ENCODE results near the gene RABL2A.
"Not testable (repeated sequence)": the region's sequence is repeated elsewhere in the genome, so short reads cannot be mapped to it uniquely, and the experiment has no call there.

RABL2A gene

DNA sequence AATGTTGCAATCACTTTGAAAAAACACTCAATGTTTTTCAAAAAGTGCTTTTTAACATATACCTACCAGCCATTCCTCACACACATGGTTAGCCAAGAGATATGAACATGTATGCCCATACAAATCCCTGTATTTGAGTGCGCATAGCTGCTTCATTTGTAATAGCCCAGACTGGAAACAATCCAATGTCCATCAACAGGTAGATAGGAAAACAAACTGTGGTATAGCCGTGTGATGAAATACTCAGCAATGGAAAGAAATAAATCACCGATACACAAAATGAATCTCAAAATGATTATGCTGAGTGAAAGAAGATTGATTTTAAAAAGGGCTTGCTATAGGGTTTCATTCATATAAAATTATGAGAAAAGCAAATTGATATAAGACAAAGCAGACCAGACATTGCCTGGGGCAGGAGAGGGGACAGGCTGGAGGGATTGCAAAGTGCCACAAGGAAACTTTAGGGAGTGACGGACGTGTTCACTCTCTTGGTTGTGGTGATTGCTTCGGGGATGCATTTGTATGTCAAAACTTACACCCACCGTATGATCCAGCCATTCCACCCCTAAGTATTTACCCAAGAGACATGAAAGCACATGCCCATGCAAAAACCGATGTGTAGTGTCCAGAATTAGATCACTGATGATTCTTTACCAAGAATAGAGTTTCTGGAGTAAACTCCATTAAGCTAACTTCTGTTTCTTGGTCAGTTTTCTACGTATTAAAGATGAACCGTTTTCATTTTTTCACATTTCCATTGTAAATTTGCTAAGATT lies 36.4 kb downstream of the RABL2A start:
- H3K27me3 ChIP-seq (ENCODE audit: insufficient read depth, low read length); H3K9me3 ChIP-seq (ENCODE audit: insufficient read depth, low read depth, low read length); H3K4me1 ChIP-seq (ENCODE audit: insufficient read depth, low read length); H3K4me3 ChIP-seq (ENCODE audit: low read length); H3K27ac ChIP-seq (ENCODE audit: low read depth, low read length); H3K36me3 ChIP-seq (ENCODE audit: insufficient read depth, low read length); H3K9ac ChIP-seq (ENCODE audit: low read depth, low read length): not testable (repeated sequence)
- 92% methylated on average over 6 of the region's 10 CpGs for WGBS

DNA sequence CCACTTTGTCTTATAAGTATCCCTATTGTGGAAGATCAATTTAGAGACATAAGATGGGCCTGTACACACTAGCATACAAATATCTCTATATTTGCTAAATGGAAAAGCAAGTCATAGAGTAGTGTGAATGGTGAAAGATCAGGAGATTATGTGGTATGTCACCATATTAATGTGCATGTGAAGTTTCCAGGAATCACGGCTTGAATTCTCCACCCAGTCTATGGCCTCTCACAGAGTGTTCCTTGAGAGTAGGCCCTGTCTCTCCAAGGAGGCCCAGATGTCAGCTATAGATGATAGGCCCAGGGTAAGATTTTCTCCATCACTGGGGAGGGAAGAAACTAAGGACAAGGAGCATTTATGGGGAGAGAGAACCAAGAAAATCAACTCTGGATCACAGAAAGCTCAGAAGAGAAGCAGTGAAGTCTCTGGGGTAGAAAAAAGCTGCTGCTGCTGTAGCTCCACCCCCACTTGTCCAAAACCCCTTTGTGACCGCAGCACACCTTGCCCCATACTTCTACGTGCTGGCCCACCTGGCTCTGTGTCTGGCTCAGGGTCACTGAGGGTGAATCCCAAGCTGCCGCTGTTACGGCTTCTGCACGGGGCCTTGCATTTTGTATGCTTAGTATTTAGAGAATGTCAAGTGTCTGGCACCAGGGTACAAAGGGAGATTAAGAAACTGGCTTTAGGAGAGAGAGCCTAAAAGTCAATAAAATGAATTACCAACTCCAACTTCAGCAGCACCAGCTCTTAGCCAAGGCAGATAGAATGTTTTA lies 37.9 kb downstream of the RABL2A start:
- H3K9ac ChIP-seq (ENCODE audit: low read depth, low read length); H3K36me3 ChIP-seq (ENCODE audit: insufficient read depth, low read length): not testable (repeated sequence)

DNA sequence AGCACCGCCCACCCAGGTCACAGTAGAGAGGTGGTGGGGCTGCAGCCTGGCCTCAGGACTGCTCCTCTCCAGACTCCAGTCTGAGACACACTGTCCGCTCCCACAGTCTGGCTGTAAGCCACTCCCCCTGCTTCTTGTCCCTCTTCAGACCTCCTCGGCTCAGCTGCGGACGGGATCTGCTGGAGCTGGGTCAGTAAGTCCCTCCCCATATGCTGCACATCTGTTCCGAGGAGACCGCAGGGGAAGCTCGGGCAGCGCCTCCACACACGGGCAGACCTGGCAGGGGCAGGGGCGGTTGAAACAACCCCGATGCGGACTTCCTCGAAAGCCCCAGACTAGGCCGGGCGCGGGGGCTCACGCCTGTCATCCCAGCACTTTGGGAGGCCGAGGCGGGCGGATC lies 41.9 kb downstream of the RABL2A start:
- not testable (repeated sequence) for H3K9ac ChIP-seq (ENCODE audit: low read depth, low read length); H3K27me3 ChIP-seq (ENCODE audit: insufficient read depth, low read length); H3K4me3 ChIP-seq (ENCODE audit: low read length); H3K27ac ChIP-seq (ENCODE audit: low read depth, low read length); H3K36me3 ChIP-seq (ENCODE audit: insufficient read depth, low read length); H3K9me3 ChIP-seq (ENCODE audit: insufficient read depth, low read depth, low read length)
- WGBS = 96% methylated on average over 21 of the region's 21 CpGs
- H3K4me1 ChIP-seq (ENCODE audit: insufficient read depth, low read length) = peaks cover 10% of the 10 kb centered on the region; the same call in 1 of the 2 replicates

More for the DNA sequence above, 37.9 kb downstream of the RABL2A start:
- not testable (repeated sequence) for H3K27me3 ChIP-seq (ENCODE audit: insufficient read depth, low read length); H3K4me1 ChIP-seq (ENCODE audit: insufficient read depth, low read length); H3K27ac ChIP-seq (ENCODE audit: low read depth, low read length); H3K4me3 ChIP-seq (ENCODE audit: low read length); H3K9me3 ChIP-seq (ENCODE audit: insufficient read depth, low read depth, low read length)
- WGBS = 93% methylated on average over 6 of the region's 6 CpGs

DNA sequence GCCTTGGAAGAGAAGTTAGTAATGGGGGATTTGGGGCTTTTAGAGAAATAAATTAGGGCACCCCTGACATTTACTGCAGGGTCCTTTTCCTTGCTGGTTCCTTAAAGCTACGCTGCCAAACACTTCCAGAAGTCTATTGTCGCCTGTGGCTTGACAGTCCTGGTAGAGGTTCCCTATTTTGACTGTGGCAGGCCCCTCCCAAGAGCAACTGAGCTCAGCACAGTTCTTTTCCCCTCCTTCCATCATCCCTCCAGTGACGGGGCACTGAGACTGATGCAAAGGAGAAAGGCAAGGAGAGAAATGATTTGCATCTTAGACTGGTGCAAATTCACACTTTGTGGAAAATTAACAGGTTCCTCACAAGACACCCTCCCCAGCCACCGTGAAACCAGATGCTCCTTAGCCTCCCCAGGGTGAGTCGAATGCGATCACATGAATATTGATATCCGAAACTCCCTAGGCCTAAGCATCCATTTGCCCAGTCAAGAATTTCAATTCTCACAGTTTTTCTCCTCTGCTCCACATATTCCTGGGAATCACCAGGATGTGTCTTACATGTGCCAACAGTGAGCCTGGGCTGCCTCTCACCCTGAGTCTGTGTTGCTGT lies 45.4 kb downstream of the RABL2A start:
- Histone ChIP-seq H3K4me1 (ENCODE audit: insufficient read depth, low read length) (peaks cover 10% of the 10 kb centered on the region; the same call in 1 of the 2 replicates), H3K36me3 (ENCODE audit: insufficient read depth, low read length) (no peaks in the 10 kb centered on the region), H3K9me3 (ENCODE audit: insufficient read depth, low read depth, low read length) (no peaks in the 10 kb centered on the region), H3K9ac (ENCODE audit: low read depth, low read length) (no peak overlapping the region), H3K27me3 (ENCODE audit: insufficient read depth, low read length) (peaks cover 5% of the 10 kb centered on the region; the same call in 1 of the 2 replicates), H3K27ac (ENCODE audit: low read depth, low read length) (no peak overlapping the region), H3K4me3 (ENCODE audit: low read length) (no peak overlapping the region)
- 64% methylated on average over 6 of the region's 7 CpGs for WGBS

DNA sequence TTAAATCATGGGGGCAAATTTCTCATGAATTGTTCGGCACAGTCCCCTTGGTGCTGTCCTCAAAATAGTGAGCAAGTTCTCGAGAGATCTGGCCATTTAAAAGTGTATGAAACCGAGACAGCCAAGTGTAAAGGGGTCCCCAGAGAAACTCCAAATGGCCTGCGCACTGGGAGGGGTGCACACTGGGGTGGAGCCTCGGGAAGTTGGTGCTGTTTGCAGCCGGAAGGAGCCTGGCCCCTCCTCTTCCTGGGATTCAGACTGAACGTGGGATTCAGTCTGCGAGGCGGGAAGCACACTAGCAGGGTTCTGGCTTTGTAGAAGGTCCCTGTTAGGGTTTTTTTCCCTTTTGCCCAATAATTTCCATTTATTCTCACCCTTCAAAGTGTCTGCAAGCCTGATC lies 48.8 kb downstream of the RABL2A start:
- Histone ChIP-seq H3K9ac (ENCODE audit: low read depth, low read length) (no peak overlapping the region), H3K4me3 (ENCODE audit: low read length) (no peak overlapping the region), H3K4me1 (ENCODE audit: insufficient read depth, low read length) (peaks cover 10% of the 10 kb centered on the region; the same call in 1 of the 2 replicates), H3K27me3 (ENCODE audit: insufficient read depth, low read length) (peaks cover 12% of the 10 kb centered on the region; the same call in 1 of the 2 replicates), H3K36me3 (ENCODE audit: insufficient read depth, low read length) (no peaks in the 10 kb centered on the region), H3K9me3 (ENCODE audit: insufficient read depth, low read depth, low read length) (no peaks in the 10 kb centered on the region), H3K27ac (ENCODE audit: low read depth, low read length) (no peak overlapping the region)
- 78% methylated on average over 9 of the region's 9 CpGs for WGBS

DNA sequence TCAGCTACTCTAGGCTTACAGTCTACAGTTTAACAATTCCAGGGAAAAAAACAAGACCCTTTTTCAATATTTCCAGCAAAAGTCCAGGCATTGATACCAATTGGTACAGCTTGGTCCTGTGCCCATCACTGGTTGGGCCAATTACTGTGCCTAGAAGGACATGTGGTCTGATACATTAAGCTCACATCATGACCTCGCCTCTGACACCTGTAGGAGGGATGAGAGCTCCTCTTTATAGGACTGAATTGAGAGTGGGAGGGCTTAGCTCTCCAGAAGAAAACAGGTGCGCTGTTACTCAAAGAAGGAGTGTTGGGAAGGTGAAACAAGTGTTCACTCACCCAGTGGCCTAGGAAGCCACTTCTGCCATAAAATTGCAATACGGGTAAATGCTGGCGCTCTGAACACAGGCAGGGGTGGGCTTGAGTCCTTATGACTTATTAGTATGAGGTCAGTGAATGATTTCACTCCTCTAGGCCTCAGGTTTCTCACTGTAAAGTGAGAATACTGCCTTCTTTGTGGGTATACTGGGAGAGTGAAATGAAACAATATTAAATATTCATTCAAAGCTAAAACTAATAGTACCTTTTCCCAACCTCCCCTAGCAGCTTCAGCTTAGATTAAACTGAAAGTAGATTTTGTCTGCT lies 49.7 kb downstream of the RABL2A start:
- WGBS = 97% methylated on average over 4 of the region's 4 CpGs
- no peak overlapping the region for H3K4me3 ChIP-seq (ENCODE audit: low read length)
- H3K9ac ChIP-seq (ENCODE audit: low read depth, low read length) = no peak overlapping the region
- no peak overlapping the region for H3K27ac ChIP-seq (ENCODE audit: low read depth, low read length)
- no peaks in the 10 kb centered on the region for H3K36me3 ChIP-seq (ENCODE audit: insufficient read depth, low read length)
- no peaks in the 10 kb centered on the region for H3K9me3 ChIP-seq (ENCODE audit: insufficient read depth, low read depth, low read length)
- peaks cover 12% of the 10 kb centered on the region; the same call in 1 of the 2 replicates for H3K27me3 ChIP-seq (ENCODE audit: insufficient read depth, low read length)
- peaks cover 10% of the 10 kb centered on the region; the same call in 1 of the 2 replicates for H3K4me1 ChIP-seq (ENCODE audit: insufficient read depth, low read length)

DNA sequence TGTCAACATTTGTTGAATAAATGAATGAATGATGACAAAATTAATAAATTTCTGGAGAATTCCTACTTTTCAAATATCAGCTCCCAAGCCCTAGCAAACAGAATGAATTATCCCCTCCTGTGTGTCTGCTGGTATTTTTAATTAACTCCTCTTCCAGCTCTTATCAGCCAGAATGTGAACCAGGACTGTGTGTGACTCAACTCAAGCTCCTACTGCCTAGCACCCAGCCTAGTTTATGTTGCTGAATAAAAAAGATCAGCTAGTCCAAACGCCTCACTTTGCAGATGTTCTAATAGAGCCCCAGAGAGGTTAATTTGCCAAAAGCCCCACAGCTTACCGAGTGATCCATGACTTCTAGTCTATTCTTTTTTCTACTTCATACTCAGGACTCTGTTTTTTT lies 50.3 kb downstream of the RABL2A start:
- Histone ChIP-seq H3K9me3 (ENCODE audit: insufficient read depth, low read depth, low read length) (no peaks in the 10 kb centered on the region), H3K4me1 (ENCODE audit: insufficient read depth, low read length) (peaks cover 5% of the 10 kb centered on the region; the same call in 1 of the 2 replicates), H3K27ac (ENCODE audit: low read depth, low read length) (no peak overlapping the region), H3K36me3 (ENCODE audit: insufficient read depth, low read length) (no peaks in the 10 kb centered on the region), H3K4me3 (ENCODE audit: low read length) (no peak overlapping the region), H3K27me3 (ENCODE audit: insufficient read depth, low read length) (peaks cover 12% of the 10 kb centered on the region; the same call in 1 of the 2 replicates), H3K9ac (ENCODE audit: low read depth, low read length) (no peak overlapping the region)
- WGBS = 83% methylated on average over 2 of the region's 2 CpGs

DNA sequence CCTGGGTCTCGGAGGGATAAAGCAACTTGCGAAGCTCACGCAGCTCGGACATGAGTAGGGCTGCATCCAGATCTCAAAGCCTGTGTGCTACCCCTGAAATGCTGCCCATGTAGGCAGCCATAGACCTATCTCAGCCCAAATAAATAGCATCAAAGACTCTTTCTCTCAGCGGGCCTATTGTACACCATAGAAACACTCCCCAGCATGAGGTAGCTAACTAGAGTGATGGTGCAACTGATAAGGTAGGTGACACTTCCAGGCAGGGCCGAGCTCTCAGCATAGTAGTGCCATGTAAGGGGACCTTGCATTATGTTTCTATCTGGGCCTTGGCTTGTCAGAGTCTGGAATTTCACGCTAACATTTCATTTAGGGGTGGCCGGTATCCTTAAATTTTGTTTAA lies 52.4 kb downstream of the RABL2A start:
- no peak overlapping the region for H3K27ac ChIP-seq (ENCODE audit: low read depth, low read length)

DNA sequence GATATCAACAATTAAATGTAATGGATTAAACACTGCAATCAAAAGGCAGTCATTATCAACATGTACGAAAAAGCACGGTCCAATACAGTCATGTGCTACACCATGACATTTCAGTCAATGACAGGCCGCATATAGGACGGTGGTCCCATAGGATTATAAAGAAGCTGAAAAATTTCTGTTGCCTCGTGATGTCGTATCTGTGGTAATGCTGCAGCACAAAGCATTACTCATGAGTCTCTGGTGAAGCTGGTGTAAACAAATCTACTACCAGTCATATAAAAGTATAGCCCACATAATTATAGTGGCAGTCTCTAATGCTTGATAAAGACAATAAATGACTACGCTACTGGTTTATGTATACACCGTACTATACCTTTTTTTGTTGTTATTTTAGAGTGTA lies 58.4 kb downstream of the RABL2A start:
- 91% methylated on average over 6 of the region's 8 CpGs for WGBS
- H3K27me3 ChIP-seq (ENCODE audit: insufficient read depth, low read length) = no peaks in the 10 kb centered on the region; the same call in 1 of the 2 replicates
- no peak overlapping the region for H3K27ac ChIP-seq (ENCODE audit: low read depth, low read length)

More for the DNA sequence above, 52.4 kb downstream of the RABL2A start:
- Histone ChIP-seq H3K9me3 (ENCODE audit: insufficient read depth, low read depth, low read length) (no peaks in the 10 kb centered on the region), H3K9ac (ENCODE audit: low read depth, low read length) (no peak overlapping the region), H3K4me3 (ENCODE audit: low read length) (no peak overlapping the region), H3K27me3 (ENCODE audit: insufficient read depth, low read length) (peaks cover 12% of the 10 kb centered on the region; the same call in 1 of the 2 replicates), H3K36me3 (ENCODE audit: insufficient read depth, low read length) (no peaks in the 10 kb centered on the region), H3K4me1 (ENCODE audit: insufficient read depth, low read length) (no peaks in the 10 kb centered on the region)
- WGBS = 87% methylated on average over 7 of the region's 8 CpGs

DNA sequence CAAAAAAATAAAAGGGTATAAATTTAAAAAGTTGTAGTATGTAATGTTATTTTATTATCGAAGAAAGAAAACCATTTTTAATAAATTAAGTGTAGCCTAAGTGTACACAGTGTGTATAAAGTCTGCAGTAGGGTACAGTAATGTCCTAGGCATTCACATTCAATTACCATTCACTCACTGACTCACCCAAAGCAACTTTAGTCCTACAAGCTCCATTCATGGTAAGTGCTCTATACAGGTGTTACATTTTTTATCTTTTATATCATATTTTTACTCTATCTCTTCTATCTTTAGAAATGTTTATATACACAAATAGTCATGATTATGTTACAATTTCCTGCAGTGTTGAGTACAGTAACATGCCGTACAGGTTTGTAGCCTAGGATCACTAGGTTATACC lies 59.5 kb downstream of the RABL2A start:
- WGBS = 100% methylated on average over 1 of the region's 2 CpGs
- Histone ChIP-seq H3K9ac (ENCODE audit: low read depth, low read length) (no peak overlapping the region), H3K27ac (ENCODE audit: low read depth, low read length) (no peak overlapping the region), H3K9me3 (ENCODE audit: insufficient read depth, low read depth, low read length) (no peaks in the 10 kb centered on the region), H3K4me1 (ENCODE audit: insufficient read depth, low read length) (no peaks in the 10 kb centered on the region), H3K27me3 (ENCODE audit: insufficient read depth, low read length) (no peaks in the 10 kb centered on the region; the same call in 1 of the 2 replicates), H3K4me3 (ENCODE audit: low read length) (no peak overlapping the region), H3K36me3 (ENCODE audit: insufficient read depth, low read length) (no peaks in the 10 kb centered on the region)

More for the DNA sequence above, 58.4 kb downstream of the RABL2A start:
- no peaks in the 10 kb centered on the region for H3K9me3 ChIP-seq (ENCODE audit: insufficient read depth, low read depth, low read length)
- no peak overlapping the region for H3K9ac ChIP-seq (ENCODE audit: low read depth, low read length)
- no peaks in the 10 kb centered on the region for H3K4me1 ChIP-seq (ENCODE audit: insufficient read depth, low read length)
- no peaks in the 10 kb centered on the region for H3K36me3 ChIP-seq (ENCODE audit: insufficient read depth, low read length)
- H3K4me3 ChIP-seq (ENCODE audit: low read length) = no peak overlapping the region
